ENCODE results near the gene RABGGTA.
A peak's percentile ranks its signal among the peaks of the same experiment; 100 is the strongest.

Gene RABGGTA

GRCh38 chr14:24243336-24243836 is 28.0 kb downstream of the RABGGTA start:
- Histone ChIP-seq H3K27me3 (ENCODE audit: insufficient read depth, poor library complexity, severe bottlenecking) (no peaks in the 10 kb centered on the region), H3K27ac (replicated peaks) (peak overlapping the region; percentile 97), H3K4me3 (replicated peaks; ENCODE audit: insufficient read depth, low read length) (peak overlapping the region; percentile 49)
- TF ChIP-seq POLR2AphosphoS5 (IDR thresholded peaks at IDR 0.05; ENCODE audit: low read depth), result no peak
- no peak for TF ChIP-seq REST (IDR thresholded peaks at IDR 0.05; ENCODE audit: insufficient replicate concordance, low read depth)
- no peak for TF ChIP-seq CTCF (IDR thresholded peaks at IDR 0.05; ENCODE audit: insufficient read depth, low read length)
- peak; percentile 18; the same call in 1 of the 2 replicates for TF ChIP-seq SPI1 (IDR thresholded peaks at IDR 0.05; ENCODE audit: borderline replicate concordance, low read depth)
- TF ChIP-seq GABPA (IDR thresholded peaks at IDR 0.05; ENCODE audit: low read depth), result no peak
- peak in 1 of 2 experiments; percentile 38 for DNase-seq (ENCODE audit: low read depth in 1 of 2, low spot score in 1 of 2)

GRCh38 chr14:24241829-24242443 is 29.5 kb downstream of the RABGGTA start:
- no peak for TF ChIP-seq REST (IDR thresholded peaks at IDR 0.05; ENCODE audit: insufficient replicate concordance, low read depth)
- TF ChIP-seq GABPA (IDR thresholded peaks at IDR 0.05; ENCODE audit: low read depth), result no peak
- peak overlapping the region; percentile 49 for H3K4me3 ChIP-seq (replicated peaks; ENCODE audit: insufficient read depth, low read length)
- H3K27ac ChIP-seq (replicated peaks), result peak overlapping the region; percentile 97
- no peaks in the 10 kb centered on the region for H3K27me3 ChIP-seq (ENCODE audit: insufficient read depth, poor library complexity, severe bottlenecking)
- peak; percentile 22 to 95 for DNase-seq (ENCODE audit: low read depth in 1 of 2, low spot score in 1 of 2)

- no peak overlapping the region for H3K4me3 ChIP-seq (replicated peaks; ENCODE audit: insufficient read depth, low read length)
- TF ChIP-seq GABPA (IDR thresholded peaks at IDR 0.05; ENCODE audit: low read depth), result no peak
- no peak for TF ChIP-seq REST (IDR thresholded peaks at IDR 0.05; ENCODE audit: insufficient replicate concordance, low read depth)
- no peak for TF ChIP-seq SPI1 (IDR thresholded peaks at IDR 0.05; ENCODE audit: borderline replicate concordance, low read depth)
- no peak for TF ChIP-seq POLR2AphosphoS5 (IDR thresholded peaks at IDR 0.05; ENCODE audit: low read depth)
- TF ChIP-seq CTCF (IDR thresholded peaks at IDR 0.05; ENCODE audit: insufficient read depth, low read length), result no peak
- DNase-seq (ENCODE audit: low read depth in 1 of 2, low spot score in 1 of 2), result no peak
- no peaks in the 10 kb centered on the region for H3K27me3 ChIP-seq (ENCODE audit: insufficient read depth, poor library complexity, severe bottlenecking)
- H3K27ac ChIP-seq (replicated peaks), result no peak overlapping the region
Observed at GRCh38 chr14:24240110-24240918, 31.1 kb downstream of the RABGGTA start.
